Measurements from ENCODE around the gene PLEKHG5.
"Not testable (repeated sequence)": the region's sequence is repeated elsewhere in the genome, so short reads cannot be mapped to it uniquely, and the experiment has no call there.

PLEKHG5 gene

GRCh38 chr1:6445062-6445763 lies 46.3 kb downstream of the PLEKHG5 start:
- no peak for DNase-seq

GRCh38 chr1:6444377-6444776 lies 47.1 kb downstream of the PLEKHG5 start:
- no peak for DNase-seq

- no peak for DNase-seq
Measured at GRCh38 chr1:6443339-6444115, 47.9 kb downstream of the PLEKHG5 start.

GRCh38 chr1:6441586-6441985 lies 49.9 kb downstream of the PLEKHG5 start:
- DNase-seq = no peak

- DNase-seq = peak; percentile 76
Measured at GRCh38 chr1:6440198-6441126, 51.0 kb downstream of the PLEKHG5 start.

- peak; percentile 73 for DNase-seq
Measured at GRCh38 chr1:6438047-6438525, 53.4 kb downstream of the PLEKHG5 start.

GRCh38 chr1:6437012-6437700 lies 54.3 kb downstream of the PLEKHG5 start:
- DNase-seq = not testable (repeated sequence)

- DNase-seq = not testable (repeated sequence)
Measured at GRCh38 chr1:6436277-6436676, 55.2 kb downstream of the PLEKHG5 start.

- no peak for DNase-seq
Measured at GRCh38 chr1:6435547-6435946, 55.9 kb downstream of the PLEKHG5 start.

- no peak for DNase-seq
Measured at GRCh38 chr1:6435129-6435528, 56.3 kb downstream of the PLEKHG5 start.

- DNase-seq = no peak
Measured at GRCh38 chr1:6434186-6434585, 57.3 kb downstream of the PLEKHG5 start.

- DNase-seq = not testable (repeated sequence)
Measured at GRCh38 chr1:6431645-6432579, 59.6 kb downstream of the PLEKHG5 start.

- DNase-seq = not testable (repeated sequence)
Measured at GRCh38 chr1:6429660-6430411, 61.6 kb downstream of the PLEKHG5 start.

- not testable (repeated sequence) for DNase-seq
Measured at GRCh38 chr1:6428453-6428852, 63.0 kb downstream of the PLEKHG5 start.

GRCh38 chr1:6427441-6428390 lies 63.8 kb downstream of the PLEKHG5 start:
- no peak for DNase-seq

- no peak for DNase-seq
Measured at GRCh38 chr1:6426972-6427350, 64.5 kb downstream of the PLEKHG5 start.

GRCh38 chr1:6426277-6426971 lies 65.0 kb downstream of the PLEKHG5 start:
- no peak for DNase-seq

GRCh38 chr1:6425658-6426057 lies 65.8 kb downstream of the PLEKHG5 start:
- no peak for DNase-seq
